ENCODE measurements around the gene SBK2.
"Not testable (repeated sequence)": the region's sequence is repeated elsewhere in the genome, so short reads cannot be mapped to it uniquely, and the experiment has no call there.

SBK2 gene

GRCh38 chr19:55500368-55500952, 36.5 kb downstream of the SBK2 start:
- no peak for DNase-seq

GRCh38 chr19:55498246-55498840, 38.6 kb downstream of the SBK2 start:
- peak; percentile 16 for DNase-seq

- no peak for DNase-seq
Observed at GRCh38 chr19:55497763-55498162, 39.2 kb downstream of the SBK2 start.

DNA sequence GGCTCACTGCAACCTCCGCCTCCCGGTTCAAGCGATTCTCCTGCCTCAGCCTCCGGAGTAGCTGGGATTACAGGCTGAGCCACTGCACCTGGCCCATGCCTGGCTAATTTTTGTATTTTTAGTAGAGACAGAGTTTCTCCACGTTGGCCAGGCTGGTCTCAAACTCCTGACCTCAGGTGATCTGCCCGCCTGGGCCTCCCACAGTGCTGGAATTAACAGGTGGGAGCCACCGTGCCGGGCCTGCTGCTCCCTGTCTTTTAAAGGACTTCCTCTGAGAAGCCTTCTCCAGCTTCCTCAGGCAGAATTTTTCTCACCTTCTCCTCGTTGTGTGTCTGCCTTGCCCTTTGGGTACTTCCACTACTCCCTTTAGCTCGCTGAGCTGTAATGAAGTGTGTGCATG, 40.1 kb downstream of the SBK2 start:
- not testable (repeated sequence) for DNase-seq

DNA sequence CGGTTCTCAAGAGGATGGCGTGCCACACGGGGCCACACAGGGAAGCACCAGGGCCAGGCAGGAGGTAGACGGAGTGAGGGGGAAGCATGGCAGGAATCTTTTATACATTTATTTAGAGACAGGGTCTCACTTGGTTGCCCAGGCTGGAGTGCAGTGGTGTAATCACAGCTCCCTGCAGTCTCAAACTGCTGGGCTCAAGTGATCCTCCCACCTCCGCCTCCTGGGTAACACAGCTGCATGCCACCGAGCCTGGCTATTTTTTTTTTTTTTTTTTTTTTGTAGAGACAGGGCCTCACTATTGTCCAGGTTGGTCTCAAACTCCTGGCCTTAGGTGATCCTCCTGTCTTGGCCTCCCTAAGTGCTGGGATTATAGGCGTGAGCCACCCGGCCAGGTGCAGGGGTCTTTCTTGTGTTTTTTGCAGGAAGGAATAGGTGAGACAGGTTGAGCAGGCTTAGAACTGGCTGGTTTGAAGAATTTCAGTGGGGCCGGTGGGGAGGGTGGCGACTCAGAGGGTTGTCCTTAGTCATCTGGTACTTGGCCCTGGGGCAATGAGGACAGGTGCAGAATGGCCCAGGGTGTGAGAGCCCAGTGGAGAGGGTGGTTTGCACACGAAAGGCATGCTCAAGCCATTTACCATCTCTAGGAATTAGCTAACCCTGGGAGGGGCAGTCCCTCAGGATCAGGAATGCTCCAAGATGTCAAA, 41.1 kb downstream of the SBK2 start:
- DNase-seq = no peak

- no peak for DNase-seq
Observed at GRCh38 chr19:55494172-55494761, 42.7 kb downstream of the SBK2 start.

- no peak for DNase-seq
Observed at GRCh38 chr19:55493645-55494171, 43.2 kb downstream of the SBK2 start.

GRCh38 chr19:55493052-55493644, 43.8 kb downstream of the SBK2 start:
- no peak for DNase-seq

DNA sequence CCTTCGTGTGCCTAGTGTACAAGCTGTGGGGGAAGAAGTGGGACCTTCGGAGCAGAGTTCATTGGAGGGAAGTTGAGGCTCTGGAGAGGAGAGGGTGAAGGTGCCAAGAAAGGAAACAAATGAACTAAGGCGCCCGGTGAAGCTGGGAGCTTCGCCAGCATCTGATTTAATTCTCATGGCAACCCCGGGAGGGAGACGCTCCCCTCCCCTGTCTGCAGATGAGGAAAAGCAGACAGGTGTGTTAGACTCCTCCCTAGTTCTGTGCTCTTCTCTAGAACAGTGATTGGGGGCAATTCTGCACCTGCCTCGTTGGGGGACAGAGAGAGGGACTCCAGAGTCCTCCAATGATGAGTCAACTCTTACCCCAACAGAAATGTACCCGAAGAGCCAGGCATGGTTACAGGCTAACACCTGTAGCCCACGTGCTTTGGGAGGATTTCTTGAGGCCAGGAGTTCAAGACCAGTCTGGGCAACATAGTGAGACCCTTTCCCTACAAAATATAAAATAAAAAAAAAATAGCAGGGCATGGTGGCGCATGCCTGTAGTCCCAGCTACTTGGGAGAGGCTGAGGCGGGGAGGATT, 44.5 kb downstream of the SBK2 start:
- DNase-seq = peak; percentile 21

GRCh38 chr19:55491546-55492360, 45.2 kb downstream of the SBK2 start:
- DNase-seq = no peak

GRCh38 chr19:55490478-55491432, 46.2 kb downstream of the SBK2 start:
- no peak for DNase-seq

DNA sequence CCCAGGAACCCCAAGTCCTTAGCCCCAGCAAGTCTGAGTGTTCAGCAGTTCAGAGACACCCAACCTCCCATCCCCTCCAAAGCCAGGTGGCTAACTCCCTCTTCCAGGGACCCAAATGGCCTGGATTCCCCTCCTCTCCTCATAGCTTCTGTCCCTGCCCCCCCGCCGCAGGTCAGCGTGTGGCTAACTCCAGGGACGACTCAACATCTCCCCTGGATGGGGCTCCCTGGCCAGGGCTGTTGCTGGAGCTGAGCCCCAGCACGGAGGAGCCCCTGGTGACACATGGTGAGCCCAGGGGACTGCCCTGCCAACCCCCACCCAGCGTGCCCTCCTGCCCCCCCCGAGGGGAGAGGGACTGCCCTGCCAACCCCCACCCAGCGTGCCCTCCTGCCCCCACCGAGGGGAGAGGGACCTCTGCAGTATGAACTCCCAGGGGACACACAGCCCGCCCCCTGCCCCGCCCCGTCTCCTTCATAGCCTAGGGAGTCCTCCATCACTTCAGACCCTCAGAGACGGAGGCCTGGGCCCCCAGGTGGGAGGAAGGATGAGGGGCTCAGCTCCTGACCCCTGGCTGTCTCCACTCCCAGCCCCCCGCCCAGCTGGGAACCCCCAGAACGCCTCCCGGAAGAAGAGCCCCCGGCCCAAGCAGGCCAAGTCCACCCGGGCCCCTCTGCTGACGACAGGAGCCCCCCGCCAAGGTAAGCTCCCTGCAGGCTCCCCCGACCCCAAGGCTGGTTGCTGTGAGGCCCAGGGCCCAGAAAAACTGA, 47.0 kb downstream of the SBK2 start:
- DNase-seq = no peak

DNA sequence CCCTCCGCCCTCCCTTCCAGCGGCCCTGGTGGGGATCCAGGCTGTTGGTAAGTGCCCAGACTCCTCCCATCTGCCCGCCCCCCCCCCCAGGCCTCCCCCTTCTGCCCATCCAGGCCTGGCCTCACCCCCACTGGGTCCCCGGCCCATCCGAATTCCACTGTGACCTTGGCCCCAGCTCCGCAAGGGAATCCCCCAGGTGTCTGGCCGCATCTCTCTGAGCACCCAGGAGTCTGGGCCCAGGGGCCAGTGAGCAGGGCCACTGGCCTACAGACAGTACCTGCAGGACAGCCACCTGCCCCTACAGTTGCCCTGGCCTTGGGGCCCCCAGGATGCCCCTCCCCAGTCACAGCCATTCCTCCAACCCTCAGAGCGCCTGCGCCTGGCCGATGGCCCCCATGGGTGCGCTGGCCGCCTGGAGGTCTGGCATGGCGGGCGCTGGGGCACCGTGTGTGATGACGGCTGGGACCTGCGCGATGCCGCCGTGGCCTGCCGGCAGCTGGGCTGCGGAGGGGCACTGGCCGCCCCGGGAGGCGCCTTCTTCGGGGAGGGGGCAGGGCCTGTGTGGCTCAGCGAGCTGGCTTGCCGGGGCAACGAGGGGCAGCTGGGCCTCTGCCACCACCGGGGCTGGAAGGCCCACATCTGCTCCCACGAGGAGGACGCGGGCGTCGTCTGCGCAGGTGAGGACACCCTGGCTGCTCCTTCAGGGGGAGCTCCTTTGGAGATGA, 47.8 kb downstream of the SBK2 start:
- no peak for DNase-seq

DNA sequence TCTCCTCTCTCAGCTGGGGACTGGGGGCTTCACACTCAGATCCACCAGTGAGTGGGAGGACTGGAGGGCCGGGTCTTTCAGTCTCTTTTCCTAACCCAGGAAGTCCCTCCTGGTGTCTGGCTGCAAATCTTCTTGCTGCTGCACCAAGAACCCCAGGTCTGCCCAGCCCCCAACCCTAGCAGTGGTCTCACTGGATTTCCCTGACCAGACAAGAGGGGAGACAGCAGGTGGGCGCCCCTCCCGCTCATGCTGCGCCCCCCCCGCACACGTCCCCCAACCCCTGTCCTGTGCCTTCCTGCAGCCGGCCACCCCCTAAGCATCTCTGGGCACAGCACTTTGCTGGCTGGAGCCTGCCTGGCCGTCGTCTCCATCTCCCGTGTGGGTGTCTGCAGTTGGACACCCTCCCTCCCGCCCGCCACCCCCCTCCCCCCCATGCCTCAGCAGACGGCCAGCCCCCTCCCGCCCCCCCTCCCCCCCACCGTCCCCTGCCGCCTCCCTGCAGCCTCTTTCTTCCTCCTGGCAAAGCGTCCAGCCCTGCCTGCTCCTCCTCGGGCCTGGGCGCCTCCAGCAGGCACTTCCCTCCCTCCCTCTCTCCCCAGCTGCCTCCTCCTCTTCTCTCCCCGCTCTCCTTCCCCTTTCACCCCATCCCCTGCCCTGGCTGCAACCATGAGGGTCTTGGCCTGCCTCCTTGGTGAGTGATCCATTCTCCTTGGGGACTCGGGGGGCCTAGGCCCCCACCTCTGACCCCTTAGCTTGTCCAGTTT, 48.8 kb downstream of the SBK2 start, which contains the start of gene SSC5D:
Gene SSC5D (plus strand): TSS at position 513 of the 764 bp plus-strand sequence. CDS start 154 bp downstream, at position 667.
- DNase-seq = no peak

- no peak for DNase-seq
Observed at GRCh38 chr19:55486971-55487923, 49.7 kb downstream of the SBK2 start.

DNA sequence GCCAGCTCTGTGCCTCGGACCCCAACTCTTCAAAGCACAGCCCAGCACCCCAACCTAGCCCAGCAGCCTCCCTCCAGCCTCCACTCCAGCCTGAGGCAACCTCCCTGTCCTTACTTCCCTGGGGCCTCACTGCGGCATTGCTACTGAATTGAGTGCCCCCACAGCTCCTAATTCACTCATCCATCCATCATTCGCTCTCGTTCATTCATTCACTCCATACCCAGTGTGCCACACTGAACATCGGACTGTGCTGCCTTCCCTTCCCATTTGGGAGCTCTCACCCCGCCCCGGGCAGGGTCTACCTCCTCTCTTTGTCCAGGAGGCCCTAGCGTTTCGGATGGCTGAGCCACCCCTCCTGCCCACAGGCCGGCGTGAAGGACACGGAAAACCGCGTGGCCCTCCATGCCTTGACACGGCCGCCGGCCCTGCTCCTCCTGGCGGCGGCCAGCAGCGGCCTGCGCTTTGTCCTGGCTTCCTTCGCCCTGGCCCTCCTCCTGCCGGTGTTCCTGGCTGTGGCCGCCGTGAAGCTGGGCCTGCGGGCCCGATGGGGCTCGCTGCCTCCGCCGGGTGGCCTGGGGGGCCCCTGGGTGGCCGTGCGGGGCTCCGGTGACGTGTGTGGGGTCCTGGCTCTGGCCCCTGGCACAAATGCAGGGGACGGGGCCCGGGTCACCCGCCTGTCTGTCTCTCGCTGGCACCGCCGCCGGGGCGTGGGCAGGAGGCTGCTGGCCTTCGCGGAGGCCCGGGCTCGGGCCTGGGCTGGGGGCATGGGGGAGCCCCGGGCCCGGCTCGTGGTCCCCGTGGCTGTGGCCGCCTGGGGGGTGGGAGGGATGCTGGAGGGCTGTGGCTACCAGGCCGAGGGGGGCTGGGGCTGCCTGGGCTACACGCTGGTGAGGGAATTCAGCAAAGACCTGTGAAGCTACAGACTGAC, 50.6 kb downstream of the SBK2 start:
- DNase-seq = no peak
